NCI-H748 treated with DMSO at 0.1 percent for 48 hours (cell line): Measurements from ENCODE around the gene TMTC2.
"Not testable (repeated sequence)": the region's sequence is repeated elsewhere in the genome, so short reads cannot be mapped to it uniquely, and the experiment has no call there.

Experiments used
- DNase-seq: peaks from one replicate; lab custom pipeline; 2025; lab: John Stamatoyannopoulos, UW

Gene TMTC2

DNA sequence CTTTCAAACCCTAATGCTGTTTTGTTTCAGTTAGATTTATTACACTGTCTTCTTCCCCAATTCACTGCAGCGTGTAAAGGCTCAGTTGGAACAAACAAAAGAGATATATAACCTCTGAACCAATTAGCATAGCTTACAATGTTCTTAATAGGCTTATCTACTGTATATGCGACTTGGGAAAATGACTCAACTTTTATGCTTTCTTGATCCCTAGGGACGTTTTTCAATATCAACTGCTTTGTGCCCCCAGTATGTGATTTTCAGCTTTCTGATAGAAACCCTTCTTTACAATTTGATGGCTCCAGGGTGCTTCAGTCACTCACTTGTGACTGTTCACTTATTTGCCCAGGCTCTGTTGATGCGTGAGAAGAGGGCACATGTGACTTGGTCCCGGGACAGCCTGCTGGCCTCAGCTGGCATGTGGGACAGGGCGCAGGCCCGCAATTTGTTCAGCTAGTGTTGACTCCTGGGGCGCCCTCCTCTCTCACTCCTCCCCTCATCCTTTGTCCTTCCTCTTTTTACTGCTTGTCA lies 107.1 kb downstream of the TMTC2 start:
- DNase-seq = no peak

DNA sequence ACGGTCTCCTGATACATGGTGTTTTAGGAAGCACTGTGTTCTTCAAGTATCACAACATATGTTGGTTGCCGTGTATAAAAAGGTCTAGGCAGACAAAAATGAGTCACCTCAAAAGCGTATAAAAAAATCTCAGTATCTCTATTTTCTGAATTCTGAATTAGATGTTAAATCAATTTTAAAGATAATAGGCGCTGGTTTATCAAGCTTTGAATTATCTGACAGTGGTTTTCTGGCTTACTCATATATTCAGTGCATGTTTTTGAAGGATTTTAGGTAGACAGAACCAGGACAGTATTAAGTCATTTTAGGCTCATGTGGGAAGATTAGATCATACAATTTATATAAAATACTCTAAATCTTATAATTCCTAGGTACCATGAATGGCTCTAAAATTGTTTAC lies 110.8 kb downstream of the TMTC2 start:
- no peak for DNase-seq

DNA sequence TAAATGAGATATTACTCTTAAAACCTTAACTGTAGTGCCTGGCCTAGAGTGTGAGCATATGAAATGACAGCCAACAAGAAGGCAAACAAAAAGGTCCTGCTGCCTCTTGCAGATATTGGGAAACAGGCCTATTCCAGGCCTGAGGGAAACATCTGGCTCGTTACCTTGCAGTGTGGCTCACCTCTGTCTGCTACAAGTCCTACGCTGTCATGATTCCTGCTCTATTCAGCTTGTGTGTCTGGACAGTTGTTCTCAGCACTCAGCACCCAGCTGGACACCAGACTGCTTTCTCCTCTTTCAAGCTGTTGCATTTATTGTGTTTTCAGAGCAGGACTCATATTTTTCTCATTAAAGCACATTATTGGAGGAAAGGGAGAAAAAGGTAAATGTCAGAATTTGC lies 113.5 kb downstream of the TMTC2 start:
- no peak for DNase-seq

DNA sequence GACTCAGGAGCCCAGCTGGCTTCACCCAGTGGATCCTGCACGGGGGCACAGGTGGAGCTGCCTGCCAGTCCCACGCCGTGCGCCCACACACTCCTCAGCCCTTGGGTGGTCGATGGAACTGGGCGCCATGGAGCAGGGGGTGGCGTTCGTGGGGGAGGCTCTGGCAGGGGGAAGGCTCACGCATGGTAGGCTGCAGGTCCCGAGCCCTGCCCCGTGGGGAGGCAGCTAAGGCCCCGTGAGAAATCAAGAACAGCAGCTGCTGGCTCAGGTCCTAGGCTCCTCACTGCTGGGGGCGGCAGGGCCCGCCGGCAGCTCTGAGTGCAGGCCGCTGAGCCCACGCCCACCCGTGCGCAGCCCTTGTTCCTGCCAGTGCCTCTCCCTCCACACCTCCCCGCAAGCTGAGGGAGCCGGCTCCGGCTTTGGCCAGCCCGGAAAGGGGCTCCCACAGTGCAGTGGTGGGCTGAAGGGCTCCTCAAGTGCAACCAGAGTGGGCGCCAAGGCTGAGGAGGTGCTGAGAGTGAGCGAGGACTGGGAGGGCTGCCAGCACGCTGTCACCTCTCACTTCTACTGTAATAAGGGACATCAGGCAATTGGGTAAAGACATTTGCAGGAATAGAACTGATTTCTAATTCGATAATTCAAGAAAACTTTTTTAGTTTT lies 115.4 kb downstream of the TMTC2 start:
- DNase-seq = no peak

DNA sequence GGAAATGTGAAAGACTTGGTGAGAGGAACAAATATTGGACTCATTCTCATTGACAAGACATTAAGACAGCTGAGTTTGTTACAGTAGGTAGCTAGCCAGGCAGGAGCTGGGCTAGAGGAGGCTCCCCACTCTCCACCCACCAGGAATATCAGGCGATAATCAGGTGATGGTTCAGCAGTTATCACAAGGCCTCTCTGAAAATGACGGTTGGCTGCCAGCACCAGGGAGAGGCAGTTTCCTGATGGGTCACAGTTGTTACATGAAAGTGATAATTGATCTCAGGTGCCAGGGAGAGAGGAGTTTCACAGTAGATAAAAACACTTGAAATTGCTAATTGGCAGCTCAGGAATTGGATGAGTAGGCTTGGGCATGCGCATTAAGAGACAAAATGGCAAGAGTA lies 116.5 kb downstream of the TMTC2 start:
- no peak for DNase-seq

DNA sequence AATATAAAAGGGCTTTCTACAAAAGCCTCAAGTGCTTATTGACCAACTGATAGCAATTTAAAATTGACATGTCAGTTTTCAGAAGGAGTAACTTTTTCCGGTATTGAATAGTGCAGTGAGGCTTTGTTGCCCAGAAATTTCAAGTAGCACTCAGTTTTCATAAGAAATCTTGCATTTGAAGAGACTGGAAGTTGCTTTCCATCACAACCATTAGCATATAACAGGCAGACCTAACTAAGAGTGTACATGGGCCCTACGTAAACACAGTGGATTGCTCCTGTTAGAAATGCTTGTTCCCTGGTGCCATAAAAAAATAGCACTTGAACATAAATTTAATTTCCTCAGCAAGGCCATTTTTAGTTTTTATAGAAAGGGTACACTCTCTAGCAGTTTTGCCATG lies 117.9 kb downstream of the TMTC2 start:
- DNase-seq = no peak

DNA sequence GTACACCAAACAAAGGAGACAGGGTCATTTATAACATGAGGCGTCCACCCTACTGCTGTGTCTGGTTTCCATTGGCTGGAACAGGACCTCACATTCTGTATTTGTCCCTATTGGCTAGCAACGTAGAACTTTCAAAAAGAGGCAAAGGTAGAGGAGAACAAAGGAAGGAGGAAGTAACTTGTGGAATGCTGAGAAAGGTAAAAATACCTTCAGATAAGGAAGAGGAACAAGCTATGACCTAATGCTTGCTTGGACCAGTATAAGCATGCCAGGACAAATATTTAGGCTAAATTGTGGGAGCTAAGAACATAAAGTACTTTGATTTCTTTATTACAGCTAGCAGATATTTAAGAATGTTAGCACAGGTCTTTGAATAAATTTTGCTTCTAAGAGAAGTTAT lies 118.3 kb downstream of the TMTC2 start:
- DNase-seq = not testable (repeated sequence)

DNA sequence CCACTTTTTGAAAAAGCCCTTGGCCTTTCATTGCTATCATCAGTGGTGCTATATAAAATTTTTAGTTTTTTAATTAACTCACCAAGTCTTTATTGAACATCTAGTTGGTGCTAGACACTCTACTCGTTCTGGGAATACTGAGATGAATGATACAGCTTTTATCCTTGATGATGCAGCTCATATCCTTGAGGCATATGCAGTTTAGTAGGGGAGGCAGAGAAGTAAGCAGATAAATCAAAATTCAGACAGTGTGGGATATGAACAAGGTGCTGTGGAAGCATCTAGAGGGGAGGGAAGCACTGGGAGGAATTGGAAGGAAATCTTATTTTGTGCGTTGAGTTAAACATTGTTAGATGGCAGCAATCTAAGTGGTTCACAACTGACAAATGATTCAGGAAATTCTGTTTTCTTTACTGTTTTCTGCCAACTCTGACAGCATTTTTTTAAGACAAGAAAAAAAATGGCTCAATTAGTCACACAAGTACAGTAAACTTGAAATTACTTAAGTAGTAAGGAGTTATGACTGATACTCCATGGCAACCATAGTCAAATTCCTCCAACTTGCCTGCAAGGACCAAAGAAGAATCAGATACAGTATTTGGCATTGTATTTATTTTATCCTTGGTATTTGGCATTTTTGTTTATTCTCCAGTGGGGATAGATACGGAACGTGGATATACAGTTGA lies 119.2 kb downstream of the TMTC2 start:
- no peak for DNase-seq

DNA sequence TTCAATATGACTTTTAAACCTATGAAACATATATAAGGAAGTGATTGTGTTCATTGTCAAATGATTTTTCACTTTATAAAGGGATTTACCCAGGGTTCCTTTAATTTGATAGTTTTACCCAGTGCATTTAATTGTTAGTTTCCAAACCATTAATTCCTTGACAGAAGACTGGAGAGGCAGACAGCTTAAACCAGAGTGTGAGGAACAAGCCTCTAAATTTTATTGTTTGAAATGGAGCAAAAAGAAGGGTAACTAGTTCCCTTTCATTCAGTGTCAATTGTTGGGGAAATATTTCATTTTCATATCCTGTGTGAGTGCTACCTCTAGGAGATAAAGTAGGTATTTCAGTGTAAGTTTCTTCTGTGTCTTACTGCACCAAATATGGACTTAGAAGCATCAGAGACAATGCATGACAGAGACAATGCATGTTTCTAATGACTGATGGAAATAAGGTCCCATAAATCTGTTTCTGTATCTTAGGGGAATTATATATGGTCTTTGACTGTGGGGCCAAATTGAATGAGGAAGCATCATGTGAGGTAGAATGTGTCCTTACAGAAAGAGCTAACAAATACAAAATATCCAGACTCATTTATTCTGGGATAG lies 120.5 kb downstream of the TMTC2 start:
- no peak for DNase-seq

DNA sequence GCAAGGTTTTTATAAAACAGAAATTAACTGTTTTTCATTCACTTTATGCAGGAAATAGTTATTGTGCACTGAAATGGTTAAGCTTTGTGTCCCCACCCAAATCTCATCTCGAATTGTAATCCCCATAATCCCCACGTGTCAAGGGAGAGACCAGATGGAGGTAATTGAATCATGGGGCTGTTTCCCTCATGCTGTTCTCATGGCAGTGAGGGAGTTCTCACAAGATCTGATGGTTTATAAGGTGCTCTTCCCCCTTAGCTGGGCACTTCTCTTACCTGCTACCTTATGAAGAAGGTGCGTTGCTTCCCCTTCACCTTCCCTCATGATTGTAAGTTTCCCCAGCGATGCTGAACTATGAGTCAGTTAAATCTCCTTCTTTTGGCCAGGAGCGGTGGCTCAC lies 123.9 kb downstream of the TMTC2 start:
- DNase-seq = no peak

DNA sequence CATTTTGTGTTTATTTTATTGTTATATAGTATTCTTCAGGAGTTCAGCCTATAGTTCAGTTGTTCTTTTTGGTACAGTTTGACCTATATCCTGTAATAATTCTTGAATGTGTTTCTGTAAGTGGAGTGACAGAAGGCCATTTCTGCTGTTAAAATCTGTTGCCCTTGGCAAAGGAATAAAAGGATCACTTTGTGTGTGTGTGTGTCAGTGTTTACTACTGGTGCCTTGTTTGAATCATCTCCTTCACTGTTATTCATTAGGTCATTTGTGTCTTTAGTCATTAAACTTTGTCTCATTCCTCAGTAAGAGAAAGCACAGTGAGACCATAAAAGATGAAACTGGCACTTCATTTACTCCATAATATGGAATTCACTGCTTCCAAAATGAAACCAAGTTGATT lies 130.7 kb downstream of the TMTC2 start:
- DNase-seq = no peak

DNA sequence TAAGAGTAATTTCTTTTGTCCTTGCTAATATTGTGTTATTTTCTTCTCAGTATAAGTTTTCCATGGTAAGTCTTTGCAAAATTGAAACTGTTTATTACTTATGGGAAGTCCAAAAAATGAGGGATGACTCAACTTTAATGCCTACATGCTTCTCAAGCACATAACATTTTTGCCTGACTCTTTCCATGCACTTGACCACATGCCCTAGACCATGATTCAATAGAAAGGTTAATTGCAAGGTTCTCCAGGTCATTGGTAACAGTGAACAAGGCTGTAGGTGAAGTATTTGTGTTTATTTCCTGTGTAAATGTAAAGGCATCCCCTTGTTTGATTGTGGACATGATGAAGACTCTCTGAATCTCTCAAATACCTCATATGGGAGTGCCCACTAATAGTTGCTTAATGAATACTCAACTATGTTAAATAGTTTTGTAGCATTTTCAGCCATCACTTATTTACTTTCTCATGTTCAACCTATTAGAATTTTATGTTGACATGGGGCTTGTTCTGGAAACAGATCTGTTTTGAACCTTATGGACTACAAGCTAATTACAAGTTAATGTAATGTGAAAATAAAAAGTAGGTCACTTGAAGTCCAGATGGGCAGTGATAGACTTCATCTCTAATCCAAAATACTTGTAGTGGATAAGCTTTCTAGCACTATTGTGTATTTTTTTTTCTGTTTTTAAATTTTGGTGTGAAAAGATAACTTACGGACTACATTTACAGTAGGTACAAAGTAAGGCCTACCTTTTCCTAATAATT lies 131.7 kb downstream of the TMTC2 start:
- no peak for DNase-seq

DNA sequence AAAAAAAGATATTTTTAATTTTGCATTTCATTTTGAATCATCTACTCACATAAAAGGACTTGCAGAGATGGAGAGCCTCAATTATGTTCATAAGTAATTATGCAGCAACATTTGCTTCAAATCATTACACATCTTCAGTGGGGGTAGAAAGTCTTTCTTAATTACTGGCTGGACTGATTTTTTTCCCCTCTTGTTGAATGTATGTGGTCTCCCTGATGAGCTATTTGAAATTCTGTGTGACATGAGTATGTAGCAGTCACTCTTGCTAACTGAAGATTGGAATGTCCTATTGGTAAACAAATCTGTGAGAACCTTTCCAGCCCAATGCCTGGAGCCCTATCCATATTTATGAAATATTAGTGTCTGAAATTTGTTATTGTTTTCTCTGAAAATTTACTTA lies 139.8 kb downstream of the TMTC2 start:
- DNase-seq = no peak

DNA sequence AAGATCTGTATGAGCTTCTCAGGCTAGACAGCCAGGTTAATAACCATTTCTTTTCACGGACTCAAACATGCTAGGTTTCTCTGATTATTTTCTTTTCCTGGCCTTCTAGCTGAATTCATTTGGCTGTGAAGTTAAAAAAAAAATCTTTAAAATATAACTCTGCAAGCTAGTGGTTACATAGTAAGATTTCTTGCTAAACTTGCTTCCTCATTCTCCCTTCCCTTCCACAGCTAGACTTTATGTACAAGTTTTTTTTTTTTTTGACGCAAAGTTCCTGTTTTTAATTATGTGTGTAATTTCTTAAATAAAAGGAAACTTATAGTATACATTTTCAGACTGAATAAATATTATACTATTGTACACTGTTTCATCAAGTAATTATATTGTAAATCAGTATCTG lies 145.4 kb downstream of the TMTC2 start:
- no peak for DNase-seq

DNA sequence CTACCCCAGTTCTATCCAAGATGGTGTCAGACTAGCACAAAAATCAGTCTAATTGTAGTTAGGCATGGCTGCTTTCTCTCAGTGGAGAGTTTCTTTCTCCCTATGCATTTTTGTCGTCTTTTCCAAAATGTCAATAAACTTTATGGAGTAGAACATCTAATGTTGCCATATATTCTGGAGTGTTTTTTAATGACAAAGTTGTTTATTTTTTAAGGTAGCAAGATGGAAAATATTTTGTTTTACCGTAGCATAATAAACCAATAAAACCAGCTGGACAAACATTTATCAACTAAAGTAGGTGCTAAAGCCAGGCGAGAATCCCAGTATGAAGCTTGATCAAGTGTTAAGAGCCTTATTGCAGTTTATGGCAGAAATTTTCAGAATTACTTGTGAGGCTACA lies 146.3 kb downstream of the TMTC2 start:
- DNase-seq = no peak

DNA sequence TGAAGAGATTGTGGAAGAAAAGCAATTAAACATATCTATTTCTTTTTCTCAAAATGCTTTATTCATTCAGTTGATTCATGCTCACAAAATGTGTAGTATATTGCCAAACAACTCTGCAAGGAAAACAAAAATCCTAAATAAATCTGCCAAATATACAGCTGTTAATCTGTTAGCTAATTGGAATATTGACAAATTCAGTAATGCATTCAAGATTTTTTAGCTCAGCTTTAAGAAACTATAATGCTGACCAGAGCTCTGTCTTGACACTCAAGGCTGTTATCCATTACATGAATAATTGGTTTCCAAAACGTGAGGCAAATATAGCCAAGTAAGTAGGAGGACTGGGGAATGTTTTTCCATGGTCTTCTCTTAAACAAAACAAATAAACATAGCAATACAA lies 146.8 kb downstream of the TMTC2 start:
- no peak for DNase-seq

DNA sequence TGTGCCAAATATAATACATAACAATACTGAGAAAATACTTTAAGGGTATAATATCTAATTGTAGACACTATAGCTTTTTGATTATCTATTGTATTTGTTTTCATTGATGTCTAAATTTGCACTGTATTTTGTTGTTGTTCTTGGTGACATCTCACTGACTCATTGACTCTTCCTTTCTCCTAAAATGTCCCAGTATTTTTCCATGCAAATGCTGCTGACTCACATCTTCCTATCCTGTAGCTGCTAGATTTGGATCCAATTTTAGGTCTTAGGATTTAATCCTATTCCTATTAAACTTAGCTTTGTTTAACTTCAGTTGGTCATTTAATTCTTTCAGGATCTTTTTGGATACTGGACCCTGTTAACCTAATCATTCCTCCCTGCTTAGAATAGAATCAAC lies 148.5 kb downstream of the TMTC2 start:
- no peak for DNase-seq

DNA sequence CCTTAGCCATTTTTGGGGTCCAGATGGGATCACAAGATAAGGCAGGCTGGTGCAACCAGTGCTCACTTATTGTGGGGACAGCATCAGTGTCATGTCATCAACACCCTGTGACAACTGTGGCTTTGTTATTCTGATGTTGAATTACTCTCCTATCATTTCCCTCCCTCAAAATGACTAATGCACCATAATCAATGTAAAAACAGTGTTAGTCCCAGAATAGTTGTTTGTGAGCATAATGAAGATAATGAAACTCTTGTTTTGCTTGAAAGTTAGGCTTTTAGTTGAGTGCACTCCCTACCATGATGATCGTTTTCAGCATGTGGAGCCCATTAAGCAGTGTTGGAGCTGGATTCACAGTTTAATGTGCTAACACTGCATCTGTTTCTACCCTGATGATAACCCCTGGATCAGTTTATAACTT lies 151.4 kb downstream of the TMTC2 start:
- DNase-seq = no peak

DNA sequence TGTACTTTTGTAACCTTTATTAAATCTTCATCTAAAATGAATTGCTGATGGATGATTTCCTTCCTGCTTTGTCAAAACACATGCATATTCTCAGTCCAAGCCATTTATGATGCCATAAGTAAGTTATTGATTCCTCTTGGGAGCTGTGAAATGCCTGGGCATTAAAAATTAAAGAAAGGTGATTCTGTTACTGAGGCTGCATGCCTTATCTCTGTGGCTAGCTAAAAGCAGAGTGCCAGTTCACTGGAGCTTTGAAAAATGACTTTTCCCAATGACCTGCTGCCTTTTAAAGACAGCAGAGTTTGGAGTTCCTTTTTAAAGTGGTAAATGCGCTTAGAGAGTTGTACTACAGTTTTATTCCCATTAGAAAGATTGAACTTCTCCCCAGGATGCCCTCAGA lies 152.1 kb downstream of the TMTC2 start:
- no peak for DNase-seq

DNA sequence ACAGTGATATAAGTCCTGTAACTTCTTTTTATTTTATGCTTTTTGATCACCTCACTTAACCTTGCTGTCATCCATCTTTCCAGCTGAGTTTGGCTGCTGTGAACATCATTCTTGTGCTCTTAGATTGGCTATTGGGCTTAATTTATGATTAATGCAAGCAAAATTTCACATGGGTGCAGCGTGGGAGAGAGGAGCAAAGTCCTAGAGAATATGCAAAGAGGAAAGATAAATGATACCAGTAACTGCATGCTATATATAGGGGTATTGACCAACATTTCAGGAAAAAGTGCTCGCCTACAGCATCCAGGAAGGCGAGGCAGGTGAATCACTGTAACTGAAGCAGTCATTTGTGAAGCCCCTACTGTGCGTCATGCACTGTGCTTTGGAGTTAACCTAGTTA lies 153.1 kb downstream of the TMTC2 start:
- no peak for DNase-seq

DNA sequence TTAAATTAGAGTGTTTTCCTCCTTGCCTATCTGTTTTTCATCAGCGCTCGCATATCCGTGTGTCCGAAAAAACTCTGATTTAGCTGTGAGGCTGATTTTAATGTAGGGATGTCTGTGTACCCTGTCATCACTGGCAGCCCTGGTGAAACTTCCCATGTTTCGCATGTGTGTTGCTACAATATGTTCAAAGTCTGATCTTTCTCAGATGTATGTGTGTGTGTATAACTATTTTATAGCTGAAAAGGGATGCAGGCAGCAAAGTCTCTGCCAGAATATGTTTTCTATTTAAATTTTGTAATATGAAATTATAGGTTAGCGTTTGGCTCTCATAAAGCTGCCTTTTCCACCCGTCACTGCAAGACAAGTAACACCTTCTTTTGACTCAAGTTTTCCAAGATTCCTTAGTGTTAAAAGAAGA lies 154.8 kb downstream of the TMTC2 start:
- DNase-seq = no peak

DNA sequence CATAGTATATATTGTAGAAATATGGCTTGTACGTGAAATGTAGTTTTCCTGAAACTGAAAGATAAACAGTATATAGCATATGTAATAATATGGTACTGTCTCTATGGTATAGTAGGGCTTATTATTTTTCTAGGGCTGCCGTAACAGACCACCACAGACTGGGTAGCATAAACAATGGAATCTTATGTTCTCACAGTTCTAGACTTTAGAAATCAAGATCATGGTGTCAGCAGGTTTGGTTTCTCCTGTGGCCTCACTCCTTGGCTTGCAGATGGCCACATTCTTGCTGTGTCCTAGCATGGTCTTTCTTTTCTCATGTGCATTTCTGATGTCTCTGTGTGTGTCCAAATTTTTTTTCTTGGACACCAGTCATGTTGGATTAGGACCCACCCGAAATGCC lies 155.8 kb downstream of the TMTC2 start:
- no peak for DNase-seq

DNA sequence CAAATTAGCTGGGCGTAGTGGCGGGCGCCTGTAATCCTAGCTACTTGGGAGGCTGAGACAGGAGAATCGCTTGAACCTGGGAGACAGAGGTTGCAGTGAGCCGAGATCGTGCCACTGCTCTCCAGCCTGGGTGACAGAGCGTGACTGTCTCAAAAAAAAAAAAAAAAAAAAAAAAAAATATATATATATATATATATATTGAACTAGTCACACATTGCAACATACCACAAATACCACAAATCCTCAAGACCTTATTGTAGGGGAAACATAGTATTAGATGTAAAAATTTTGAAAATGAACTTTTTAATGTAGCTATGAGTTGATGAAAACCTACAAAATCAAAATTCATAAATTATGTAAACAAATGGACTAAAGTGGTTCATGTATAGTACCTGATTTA lies 158.4 kb downstream of the TMTC2 start:
- DNase-seq = not testable (repeated sequence)
